Activated gamma-delta T cell (primary cell): Measurements from ENCODE around the gene DAZAP1.

ENCODE experiments used
- DNase-seq: peaks from one replicate; lab custom pipeline; 2025; lab: John Stamatoyannopoulos, UW

The DAZAP1 gene

GRCh38 chr19:1377176-1377964, 30.0 kb upstream of the DAZAP1 start:
- DNase-seq: no peak

- DNase-seq: no peak
Measured at GRCh38 chr19:1377965-1378785, 29.2 kb upstream of the DAZAP1 start.

- DNase-seq: no peak
Measured at GRCh38 chr19:1379126-1379905, 28.1 kb upstream of the DAZAP1 start.

- DNase-seq: no peak
Measured at GRCh38 chr19:1379961-1380489, 27.4 kb upstream of the DAZAP1 start.

- no peak for DNase-seq
Measured at GRCh38 chr19:1382250-1382649, 25.1 kb upstream of the DAZAP1 start.

- DNase-seq: no peak
Measured at GRCh38 chr19:1383017-1383311, 24.4 kb upstream of the DAZAP1 start.

GRCh38 chr19:1383312-1384084, 23.9 kb upstream of the DAZAP1 start, which contains the start of gene NDUFS7:
Gene NDUFS7, plus strand, starts transcription at chr19:1383907. Its CDS starts 20 bp downstream, at chr19:1383927.
- DNase-seq: peak; percentile 82

- DNase-seq: no peak
Measured at GRCh38 chr19:1384085-1384462, 23.3 kb upstream of the DAZAP1 start.

GRCh38 chr19:1384478-1385110, 22.8 kb upstream of the DAZAP1 start:
- DNase-seq: no peak

GRCh38 chr19:1385816-1386215, 21.6 kb upstream of the DAZAP1 start:
- no peak for DNase-seq

GRCh38 chr19:1386945-1387683, 20.3 kb upstream of the DAZAP1 start:
- no peak for DNase-seq

- DNase-seq: no peak
Measured at GRCh38 chr19:1387684-1388636, 19.4 kb upstream of the DAZAP1 start.

GRCh38 chr19:1388637-1389026, 18.8 kb upstream of the DAZAP1 start:
- DNase-seq: no peak

GRCh38 chr19:1389033-1389940, 18.1 kb upstream of the DAZAP1 start:
- no peak for DNase-seq

GRCh38 chr19:1390890-1391423, 16.4 kb upstream of the DAZAP1 start:
- DNase-seq: no peak

- no peak for DNase-seq
Measured at GRCh38 chr19:1392407-1392806, 15.0 kb upstream of the DAZAP1 start.

GRCh38 chr19:1392939-1393530, 14.4 kb upstream of the DAZAP1 start:
- no peak for DNase-seq
